ENCODE results near the gene MISP3. TPM values are rescaled to one million over a fixed set of nuclear protein-coding genes. Genes with fewer than 3 reads are reported as not detected.
A peak's percentile ranks its signal among the peaks of the same experiment; 100 is the strongest.

Gene MISP3
- polyA plus RNA-seq, 2 of the 4 experiments (the other 2 are of a cell fraction) = 1.9 to 2.3 TPM

- no peak overlapping the region for H3K4me3 ChIP-seq
- no peaks in the 10 kb centered on the region for H3K4me1 ChIP-seq
- TF ChIP-seq NPAS2 (CRISPR knock-in tag; IDR thresholded peaks at IDR 0.05; ENCODE audit: borderline replicate concordance) (no peak), TFCP2L1 (CRISPR knock-in tag; IDR thresholded peaks at IDR 0.05) (no peak), CBX8 (IDR thresholded peaks at IDR 0.05) (no peak), JUNB (IDR thresholded peaks at IDR 0.05) (no peak), ZFP36 (IDR thresholded peaks at IDR 0.05; ENCODE audit: borderline replicate concordance, partially characterized antibody) (no peak), ZC3H11A (IDR thresholded peaks at IDR 0.05) (no peak), KDM5A (IDR thresholded peaks at IDR 0.05) (no peak), ESRRA (IDR thresholded peaks at IDR 0.05; ENCODE audit: borderline replicate concordance, low read length) (no peak)
- TF ChIP-seq, protein P1, sequence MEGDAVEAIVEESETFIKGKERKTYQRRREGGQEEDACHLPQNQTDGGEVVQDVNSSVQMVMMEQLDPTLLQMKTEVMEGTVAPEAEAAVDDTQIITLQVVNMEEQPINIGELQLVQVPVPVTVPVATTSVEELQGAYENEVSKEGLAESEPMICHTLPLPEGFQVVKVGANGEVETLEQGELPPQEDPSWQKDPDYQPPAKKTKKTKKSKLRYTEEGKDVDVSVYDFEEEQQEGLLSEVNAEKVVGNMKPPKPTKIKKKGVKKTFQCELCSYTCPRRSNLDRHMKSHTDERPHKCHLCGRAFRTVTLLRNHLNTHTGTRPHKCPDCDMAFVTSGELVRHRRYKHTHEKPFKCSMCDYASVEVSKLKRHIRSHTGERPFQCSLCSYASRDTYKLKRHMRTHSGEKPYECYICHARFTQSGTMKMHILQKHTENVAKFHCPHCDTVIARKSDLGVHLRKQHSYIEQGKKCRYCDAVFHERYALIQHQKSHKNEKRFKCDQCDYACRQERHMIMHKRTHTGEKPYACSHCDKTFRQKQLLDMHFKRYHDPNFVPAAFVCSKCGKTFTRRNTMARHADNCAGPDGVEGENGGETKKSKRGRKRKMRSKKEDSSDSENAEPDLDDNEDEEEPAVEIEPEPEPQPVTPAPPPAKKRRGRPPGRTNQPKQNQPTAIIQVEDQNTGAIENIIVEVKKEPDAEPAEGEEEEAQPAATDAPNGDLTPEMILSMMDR (IDR thresholded peaks at IDR 0.05) = no peak
- TF ChIP-seq, protein P2, sequence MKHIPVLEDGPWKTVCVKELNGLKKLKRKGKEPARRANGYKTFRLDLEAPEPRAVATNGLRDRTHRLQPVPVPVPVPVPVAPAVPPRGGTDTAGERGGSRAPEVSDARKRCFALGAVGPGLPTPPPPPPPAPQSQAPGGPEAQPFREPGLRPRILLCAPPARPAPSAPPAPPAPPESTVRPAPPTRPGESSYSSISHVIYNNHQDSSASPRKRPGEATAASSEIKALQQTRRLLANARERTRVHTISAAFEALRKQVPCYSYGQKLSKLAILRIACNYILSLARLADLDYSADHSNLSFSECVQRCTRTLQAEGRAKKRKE (CRISPR knock-in tag; IDR thresholded peaks at IDR 0.05; ENCODE audit: low read depth) = no peak
- FAIRE-seq (no peak), ATAC-seq (peak; percentile 30 to 53; a peak in 3 of 6 replicates), DNase-seq (ENCODE audit: low read depth in 1 of 2, low spot score in 1 of 2) (no peak)
- no peaks in the 10 kb centered on the region for H3K9me3 ChIP-seq
- POLR2A ChIA-PET = no interaction called here
- CTCF ChIA-PET = no interaction called here
- H3K27ac ChIP-seq = no peak overlapping the region
- H3K4me2 ChIP-seq = no peak overlapping the region
- WGBS (ENCODE audit: missing lambda C conversion rate) = 100% methylated on average over 1 of the region's 1 CpG
These were observed 30.7 kb downstream of the MISP3 start for GRCh38 chr19:14103310-14103709.

DNA sequence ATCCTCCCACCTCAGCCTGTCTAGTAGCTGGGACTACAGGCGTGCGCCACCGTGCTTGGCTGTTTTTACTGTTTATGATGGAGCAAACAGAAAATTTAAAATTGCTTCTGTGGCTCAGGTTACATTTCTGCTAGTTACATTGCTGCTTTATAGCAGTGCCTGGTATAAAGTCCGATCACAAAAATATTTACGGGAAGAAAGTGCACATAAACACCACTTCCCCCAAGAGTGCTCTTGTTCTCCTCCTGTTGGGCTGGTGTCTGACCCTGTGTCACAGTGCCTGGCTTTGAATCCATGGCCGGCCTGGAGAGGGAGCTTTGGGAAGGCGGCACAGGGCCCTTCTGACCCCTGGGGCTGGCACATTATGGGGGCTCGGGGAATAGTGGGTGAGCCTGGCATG, 33.1 kb downstream of the MISP3 start:
- CTCF ChIA-PET = interaction anchor here (0.9 to 1.2 kb wide), 2 partner anchors 9 to 31 kb away, joined by 3 to 4 read pairs; partner anchors contain the start of gene ASF1B
- H3K4me3 ChIP-seq = no peak overlapping the region
- H3K27ac ChIP-seq = no peak overlapping the region
- no peaks in the 10 kb centered on the region for H3K9me3 ChIP-seq
- ATAC-seq = no peak
- H3K4me2 ChIP-seq = no peak overlapping the region
- TF ChIP-seq HDAC2 (IDR thresholded peaks at IDR 0.05) (no peak), CHD2 (IDR thresholded peaks at IDR 0.05; ENCODE audit: low read length, partially characterized antibody) (no peak), RCOR1 (IDR thresholded peaks at IDR 0.05; ENCODE audit: low read depth, low read length) (no peak), ZC3H11A (IDR thresholded peaks at IDR 0.05) (no peak)
- TF ChIP-seq, protein P3, sequence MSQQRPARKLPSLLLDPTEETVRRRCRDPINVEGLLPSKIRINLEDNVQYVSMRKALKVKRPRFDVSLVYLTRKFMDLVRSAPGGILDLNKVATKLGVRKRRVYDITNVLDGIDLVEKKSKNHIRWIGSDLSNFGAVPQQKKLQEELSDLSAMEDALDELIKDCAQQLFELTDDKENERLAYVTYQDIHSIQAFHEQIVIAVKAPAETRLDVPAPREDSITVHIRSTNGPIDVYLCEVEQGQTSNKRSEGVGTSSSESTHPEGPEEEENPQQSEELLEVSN (IDR thresholded peaks at IDR 0.05; ENCODE audit: borderline replicate concordance, low read depth) = no peak
- TF ChIP-seq, protein P2 (CRISPR knock-in tag; IDR thresholded peaks at IDR 0.05; ENCODE audit: low read depth) = no peak
- WGBS (ENCODE audit: missing lambda C conversion rate) = 88% methylated on average over 7 of the region's 8 CpGs
- no peak for FAIRE-seq
- no peaks in the 10 kb centered on the region for H3K4me1 ChIP-seq
- DNase-seq (ENCODE audit: low read depth in 1 of 2, low spot score in 1 of 2) = no peak
- POLR2A ChIA-PET = no interaction called here

DNA sequence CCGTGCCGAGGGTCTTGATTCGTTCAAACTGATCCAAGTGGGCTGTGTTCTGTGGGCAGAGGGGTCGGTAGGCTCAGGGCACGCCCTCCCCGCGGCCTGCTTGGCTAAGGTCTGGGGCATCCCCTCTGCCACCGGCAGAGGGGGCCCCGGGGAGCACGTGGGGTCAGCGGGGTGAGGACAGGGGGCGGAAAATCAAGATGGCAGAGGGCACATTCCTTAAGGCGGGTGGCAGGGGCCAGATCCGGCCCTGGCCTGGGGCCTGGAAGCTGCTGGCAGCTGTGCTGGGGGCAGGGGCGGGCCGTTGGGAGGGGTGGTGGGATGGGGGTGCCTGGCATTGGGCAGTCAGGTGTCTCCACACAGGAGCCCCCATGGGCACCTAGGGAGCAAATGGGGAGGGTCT, 34.3 kb downstream of the MISP3 start:
- ChIA-PET POLR2A (no interaction called here), CTCF (interaction anchor here (1.3 kb wide), 1 partner anchor 11 kb away, joined by 3 read pairs; no protein-coding TSS in a partner anchor)
- H3K4me1 ChIP-seq = no peaks in the 10 kb centered on the region
- no peak for DNase-seq (ENCODE audit: low read depth in 1 of 2, low spot score in 1 of 2)
- no peak overlapping the region for H3K4me2 ChIP-seq
- WGBS (ENCODE audit: missing lambda C conversion rate) = no CpG with 5 or more reads among the region's 16 CpGs
- H3K9me3 ChIP-seq = no peaks in the 10 kb centered on the region
- no peak overlapping the region for H3K4me3 ChIP-seq
- H3K27ac ChIP-seq = no peak overlapping the region
- FAIRE-seq = no peak
- ATAC-seq = no peak
- no peak for TF ChIP-seq POLR2A (IDR thresholded peaks at IDR 0.05; ENCODE audit: low read length)
- TF ChIP-seq EP300 (IDR thresholded peaks at IDR 0.05) = no peak
- TF ChIP-seq BHLHE40 (IDR thresholded peaks at IDR 0.05; ENCODE audit: low read depth, low read length) = no peak
- no peak for TF ChIP-seq KDM1A (IDR thresholded peaks at IDR 0.05; ENCODE audit: low read depth)
- no peak for TF ChIP-seq JUNB (IDR thresholded peaks at IDR 0.05)
- TF ChIP-seq ESRRA (IDR thresholded peaks at IDR 0.05; ENCODE audit: borderline replicate concordance, low read length) = no peak
- no peak for TF ChIP-seq HEYL (CRISPR knock-in tag; IDR thresholded peaks at IDR 0.05)
- TF ChIP-seq, protein P4, sequence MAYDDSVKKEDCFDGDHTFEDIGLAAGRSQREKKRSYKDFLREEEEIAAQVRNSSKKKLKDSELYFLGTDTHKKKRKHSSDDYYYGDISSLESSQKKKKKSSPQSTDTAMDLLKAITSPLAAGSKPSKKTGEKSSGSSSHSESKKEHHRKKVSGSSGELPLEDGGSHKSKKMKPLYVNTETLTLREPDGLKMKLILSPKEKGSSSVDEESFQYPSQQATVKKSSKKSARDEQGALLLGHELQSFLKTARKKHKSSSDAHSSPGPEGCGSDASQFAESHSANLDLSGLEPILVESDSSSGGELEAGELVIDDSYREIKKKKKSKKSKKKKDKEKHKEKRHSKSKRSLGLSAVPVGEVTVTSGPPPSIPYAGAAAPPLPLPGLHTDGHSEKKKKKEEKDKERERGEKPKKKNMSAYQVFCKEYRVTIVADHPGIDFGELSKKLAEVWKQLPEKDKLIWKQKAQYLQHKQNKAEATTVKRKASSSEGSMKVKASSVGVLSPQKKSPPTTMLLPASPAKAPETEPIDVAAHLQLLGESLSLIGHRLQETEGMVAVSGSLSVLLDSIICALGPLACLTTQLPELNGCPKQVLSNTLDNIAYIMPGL (CRISPR knock-in tag; IDR thresholded peaks at IDR 0.05; ENCODE audit: borderline replicate concordance) = no peak
